K562 (cell line): ENCODE data around the gene S100A7A. TPM values are rescaled to one million over a fixed set of nuclear protein-coding genes. Genes with fewer than 3 reads are reported as not detected.

Experiments
- ATAC-seq: fragments of 200-7000 bp; cut with Tn5 transposase; 3 replicates; pipeline ENCODE4 v1.9.1; 2020; ENCODE audit warnings: moderate library complexity
- BruUV-seq: library from RNA; stranded (reverse); fragments of 400-500 nt; replicated peaks from 2 replicates; lab custom pipeline; 2021; lab: Mats Ljungman, UMichigan
- CTCF ChIA-PET: fragments of 300-600 bp; formaldehyde crosslinking; extraction: SDS; loops from one replicate; lab custom pipeline; 2021; ENCODE audit warnings: low intra/inter-chr PET ratio; lab: Yijun Ruan, JAX
- POLR2A ChIA-PET: fragments of 300-600, 350-650 bp; sonication (Branson Sonifier 250); formaldehyde crosslinking; extraction: SDS; loops from one replicate; lab custom pipeline; 2021; ENCODE audit warnings: antibody characterized with exemption, inconsistent platforms; lab: Yijun Ruan, JAX
- DNase-seq, 4 experiments: peaks; one replicate each; pipeline versions ENCODE4 v3.0.0 to v3.0.0-alpha.2; 2011 to 2018; ENCODE audit warnings: low spot score in 3 of 4, mixed read lengths in 3 of 4; ENCODE audit errors: extremely low read depth in 1 of 4
- FAIRE-seq: peaks from 2 replicates; lab custom pipeline; 2011; peaks lifted over from hg19 to GRCh38; lab: Jason Lieb, UNC
- H2AFZ ChIP-seq: 2 replicates; pipeline ENCODE4 v1.6.0; 2011; ENCODE audit warnings: low read depth, low read length, control low read depth, inconsistent platforms
- H3K27ac ChIP-seq: fragments of 200-600 bp; 3 replicates; pipeline ENCODE4 v1.8.0; 2011; ENCODE audit warnings: low read depth, mild to moderate bottlenecking, control low read depth, inconsistent platforms, low read length, moderate library complexity, mixed read lengths; ENCODE audit errors: extremely low read depth
- H3K27me3 ChIP-seq, 2 experiments: fragments of 300-600 bp in 1 of 2; 2 replicates in 1 of 2; 3 replicates in 1 of 2; pipeline versions ENCODE4 v1.6.0 to v1.8.0; 2011; ENCODE audit warnings: inconsistent platforms in 2 of 2, low read length in 2 of 2, mild to moderate bottlenecking in 1 of 2, mixed read lengths in 1 of 2, moderate library complexity in 1 of 2; ENCODE audit not compliant: control insufficient read depth in 2 of 2, insufficient read depth in 2 of 2
- H3K36me3 ChIP-seq: fragments of 300-600 bp; 3 replicates; pipeline ENCODE4 v1.8.0; 2011; ENCODE audit warnings: mild to moderate bottlenecking, low read length, inconsistent platforms; ENCODE audit not compliant: control insufficient read depth, insufficient read depth
- H3K4me1 ChIP-seq, 2 experiments: fragments of 200-600 bp in 1 of 2; replicated peaks in 1 of 2; 2 replicates in 1 of 2; 3 replicates in 1 of 2; pipeline versions ENCODE4 v1.5.1 to v1.8.0; 2011; ENCODE audit warnings: inconsistent platforms in 2 of 2, low read length in 2 of 2, mild to moderate bottlenecking in 1 of 2, mixed read lengths in 1 of 2, moderate library complexity in 1 of 2; ENCODE audit not compliant: control insufficient read depth in 2 of 2, insufficient read depth in 2 of 2
- H3K4me2 ChIP-seq: 2 replicates; pipeline ENCODE4 v1.6.1; 2011; ENCODE audit warnings: low read length, control low read depth, inconsistent platforms, mixed read lengths; ENCODE audit not compliant: insufficient read depth
- H3K4me3 ChIP-seq: fragments of 200-600 bp; sonication (generic), shearing (Covaris generic); 2 replicates; pipeline ENCODE4 v1.5.1; 2016; ENCODE audit warnings: control low read depth, inconsistent platforms
- H3K79me2 ChIP-seq: fragments of 200-600 bp; 3 replicates; pipeline ENCODE4 v1.8.0; 2011; ENCODE audit warnings: low read length, inconsistent platforms; ENCODE audit not compliant: control insufficient read depth, insufficient read depth
- H3K9ac ChIP-seq, 2 experiments: 2 replicates each; pipeline versions ENCODE4 v1.6.0 to v1.6.1; 2011; ENCODE audit warnings: low read depth in 2 of 2, low read length in 2 of 2, control low read depth in 1 of 2, inconsistent platforms in 1 of 2, mild to moderate bottlenecking in 1 of 2, mixed read lengths in 1 of 2; ENCODE audit not compliant: insufficient read depth in 1 of 2
- H3K9me1 ChIP-seq: one replicate; pipeline ENCODE4 v1.6.0; 2011; ENCODE audit warnings: inconsistent platforms, mild to moderate bottlenecking, low read length, moderate library complexity; ENCODE audit not compliant: control insufficient read depth, insufficient read depth
- H3K9me3 ChIP-seq: replicated peaks from 2 replicates; pipeline ENCODE4 v1.5.1; 2011; ENCODE audit warnings: low read depth, low read length, inconsistent platforms; ENCODE audit not compliant: control insufficient read depth, insufficient read depth
- H4K20me1 ChIP-seq: replicated peaks from 2 replicates; pipeline ENCODE4 v1.6.1; 2011; ENCODE audit warnings: low read length, inconsistent platforms, mixed read lengths; ENCODE audit not compliant: control insufficient read depth, insufficient read depth
- MEF2D ChIP-seq: conservative IDR thresholded peaks from 2 replicates; pipeline ENCODE4 v1.6.1; 2016; ENCODE audit warnings: low read depth, missing genetic modification characterization, missing compliant biosample characterization
- TBP ChIP-seq: optimal IDR thresholded peaks from 2 replicates; pipeline ENCODE3; 2011; ENCODE audit warnings: low read depth, low read length, improper control_type of control experiment
- YY1 ChIP-seq, 3 experiments: IDR thresholded peaks; 2 replicates each; pipeline ENCODE4 v1.6.1; 2011; ENCODE audit warnings: low read length in 2 of 3, mild to moderate bottlenecking in 2 of 3, moderate library complexity in 2 of 3, borderline replicate concordance in 1 of 3, control low read depth in 1 of 3, low read depth in 1 of 3; ENCODE audit not compliant: insufficient read depth in 3 of 3, insufficient replicate concordance in 2 of 3, control insufficient read depth in 1 of 3, insufficient read length in 1 of 3; ENCODE audit errors: extremely low read depth in 1 of 3
- ZNF140 ChIP-seq: fragments of 250-450 bp; sonication (Bioruptor Pico); IDR thresholded peaks from 2 replicates; pipeline ENCODE4 v1.8.0; 2021; ENCODE audit warnings: moderate library complexity, mild to moderate bottlenecking, inconsistent platforms
- ZNF263 ChIP-seq: sonication (generic); formaldehyde crosslinking; IDR thresholded peaks from 2 replicates; pipeline ENCODE4 v1.8.0; 2022; ENCODE audit warnings: mild to moderate bottlenecking, missing genetic modification reagents, borderline replicate concordance
- ZNF695 ChIP-seq: fragments of 450-650 bp; formaldehyde crosslinking; IDR thresholded peaks from 2 replicates; pipeline ENCODE4 v1.4.0; 2020; ENCODE audit warnings: mild to moderate bottlenecking, moderate library complexity
- WGBS: fragments of 100-300 bp; shearing (Covaris generic); methylation state at CpG from one replicate; pipeline ENCODE4 v1.1.6; 2016; ENCODE audit warnings: low coverage, mixed read lengths; ENCODE audit not compliant: insufficient coverage; ENCODE audit errors: missing lambda C conversion rate; 5-methylcytosine and 5-hydroxymethylcytosine counted together
- in situ Hi-C: fragments of 300-500 bp; cut with MboI; formaldehyde crosslinking; loops from 4 replicates; pipeline ENCODE4 v1.15.0; 2018; ENCODE audit warnings: inconsistent platforms, mixed read lengths
- intact Hi-C: fragments of 100-400 bp; cut with micrococcal nuclease; formaldehyde crosslinking; loops from 2 replicates; pipeline ENCODE4 v1.14.2; 2022
- polyA plus RNA-seq, 8 experiments: library from polyadenylated mRNA; depleted of rRNA in 4 of 8; stranded (reverse) in 5 of 8; unstranded in 3 of 8; fragments of >200 nt; fragmentation: Nextera tagmentation in 2 of 8; fragmentation: Illumina TruSeq in 1 of 8; extraction: Ambion mirVana in 2 of 8; extraction: Trizol in 1 of 8; gene quantifications; 2 replicates each; pipeline versions ENCODE4 v1.2.1 to v1.2.3, GENCODE V29; 2011 to 2014; ENCODE audit warnings: inconsistent platforms in 1 of 8, missing spikeins in 1 of 8
- total RNA-seq, 7 experiments: library from RNA; depleted of rRNA in 6 of 7; stranded (reverse); fragments of >200 nt in 6 of 7; fragmentation: Illumina TruSeq in 2 of 7; extraction: Trizol in 2 of 7; gene quantifications; 2 replicates each; pipeline versions ENCODE4 v1.2.1 to v1.2.3, GENCODE V29; 2011 to 2021; ENCODE audit warnings: low replicate concordance in 1 of 7

Gene S100A7A
- total and polyA plus RNA-seq, 9 of the 15 experiments (the other 6 are each of a cell fraction or from before 2014, with no cell fraction given), result not detected

DNA sequence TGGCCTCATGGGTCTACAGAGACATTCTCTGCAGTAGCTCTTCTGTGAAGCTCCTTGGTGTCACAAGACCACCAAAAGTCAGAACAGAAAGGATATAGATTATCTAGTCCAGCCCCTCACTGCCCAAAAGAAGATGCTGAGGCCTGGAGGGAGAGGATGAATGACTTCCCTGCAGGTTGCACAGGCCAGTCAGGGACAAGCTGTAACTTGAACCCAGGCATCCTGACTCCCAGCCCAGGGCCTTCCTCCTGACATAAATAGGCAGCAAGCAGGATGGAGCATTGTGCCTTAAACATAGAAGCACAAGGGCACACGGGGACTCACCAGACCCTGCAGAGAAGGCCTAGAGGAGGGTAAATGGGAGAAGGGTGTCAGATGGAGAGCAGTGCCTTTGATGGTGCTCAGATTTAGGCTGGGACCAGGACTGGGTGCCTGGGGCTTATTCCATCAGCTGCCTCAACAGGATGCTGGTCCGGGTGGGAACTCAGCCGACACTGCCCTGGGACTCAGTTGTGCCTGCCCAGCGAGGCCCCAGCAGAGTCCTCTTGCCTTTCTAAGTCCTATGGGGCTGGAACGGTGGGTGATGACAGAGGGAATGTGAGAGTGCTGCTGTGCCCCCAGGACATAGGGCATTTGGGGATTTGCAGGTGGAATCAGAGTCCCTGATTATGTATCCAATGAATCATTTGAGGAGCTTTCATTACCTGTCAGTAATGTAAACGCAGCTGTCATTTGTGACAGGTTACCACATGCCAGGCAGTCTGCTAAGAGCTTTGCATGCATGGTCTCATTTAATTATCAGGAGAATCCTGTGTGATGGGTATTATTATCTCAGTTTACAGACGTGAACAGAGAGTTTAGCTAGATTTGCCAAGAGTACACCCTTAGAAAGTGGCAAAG, 13.2 kb downstream of the S100A7A start:
- ChIA-PET POLR2A (interaction anchor here (0.5 to 1.1 kb wide), 4 partner anchors 32 to 1480 kb away, joined by 3 read pairs; no protein-coding TSS in a partner anchor), CTCF (no interaction called here)
- TF ChIP-seq ZNF140 (CRISPR knock-in tag) (no peak), MEF2D (tag) (no peak), ZNF695 (CRISPR knock-in tag) (no peak), ZNF263 (no peak), TBP (no peak), YY1 (IDR thresholded peaks at IDR 0.05; ENCODE audit: borderline replicate concordance in 1 of 3, control insufficient read depth in 1 of 3, extremely low read depth in 1 of 3, insufficient read depth in 3 of 3, insufficient read length in 1 of 3, insufficient replicate concordance in 2 of 3, low read depth in 1 of 3, low read length in 2 of 3) (no peak)
- 26% methylated on average over 7 of the region's 7 CpGs for WGBS
- no peak for FAIRE-seq
- no peak overlapping the region for H3K4me3 ChIP-seq
- H2AFZ ChIP-seq, result no peak overlapping the region
- no peak for DNase-seq
- intact Hi-C loops (loop anchor here (2.0 kb wide), 1 partner anchor 65 kb away; no protein-coding TSS in a partner anchor), in situ Hi-C loops (no loop called here)
- peaks cover 34 to 39% of the 10 kb centered on the region in 2 experiments for H3K4me1 ChIP-seq
- H4K20me1 ChIP-seq, result peaks cover 8% of the 10 kb centered on the region
- H3K4me2 ChIP-seq, result no peak overlapping the region
- H3K36me3 ChIP-seq, result no peaks in the 10 kb centered on the region
- H3K9me1 ChIP-seq, result peaks cover 6% of the 10 kb centered on the region
- no peak overlapping the region for H3K9ac ChIP-seq
- BruUV-seq, result no TSS peak
- ATAC-seq, result no peak
- H3K27me3 ChIP-seq, result peaks cover 0 to 6% of the 10 kb centered on the region in 2 experiments; a peak in 3 of 5 replicates
- no peaks in the 10 kb centered on the region for H3K79me2 ChIP-seq
- H3K9me3 ChIP-seq, result no peaks in the 10 kb centered on the region
- H3K27ac ChIP-seq, result no peak overlapping the region
